ENCODE results near the gene SP140L.
"Not testable (repeated sequence)": the region's sequence is repeated elsewhere in the genome, so short reads cannot be mapped to it uniquely, and the experiment has no call there.

SP140L gene

DNA sequence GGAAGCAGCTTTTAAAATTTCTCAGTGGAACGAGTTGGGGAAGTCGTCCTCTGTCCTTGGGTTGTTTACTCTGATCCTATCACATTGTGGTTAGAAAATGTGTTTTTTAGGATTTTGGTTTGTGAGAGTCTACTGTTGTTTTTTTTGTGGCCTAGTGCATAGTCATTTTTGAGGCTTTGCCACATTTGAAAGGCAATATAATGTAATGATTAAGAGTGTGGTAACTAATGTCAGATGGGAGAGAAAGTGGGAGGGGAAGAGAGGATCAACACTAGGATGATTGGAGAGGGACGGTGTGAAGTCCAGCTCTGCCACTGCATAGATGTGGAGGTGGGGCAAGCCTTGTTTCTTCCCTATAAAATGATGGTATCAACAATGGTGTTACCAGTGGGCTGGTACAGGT lies 8.5 kb downstream of the SP140L start:
- TF ChIP-seq CTCF (IDR thresholded peaks at IDR 0.05; ENCODE audit: extremely low read depth, insufficient read depth, missing control alignments): no peak
- no peak for DNase-seq (ENCODE audit: low spot score)
- in situ Hi-C loops (cut with MboI; ENCODE audit: low pct_unique_long_range_greater_than_20kb, low sequenced_read_pairs, unreplicated experiment): no loop called here

GRCh38 chr2:230335864-230336506 lies 9.0 kb downstream of the SP140L start:
- in situ Hi-C loops (cut with MboI; ENCODE audit: low pct_unique_long_range_greater_than_20kb, low sequenced_read_pairs, unreplicated experiment): no loop called here
- no peak for DNase-seq (ENCODE audit: low spot score)
- no peak for TF ChIP-seq CTCF (IDR thresholded peaks at IDR 0.05; ENCODE audit: extremely low read depth, insufficient read depth, missing control alignments)

- in situ Hi-C loops (cut with MboI; ENCODE audit: low pct_unique_long_range_greater_than_20kb, low sequenced_read_pairs, unreplicated experiment); DNase-seq (ENCODE audit: low spot score): not testable (repeated sequence)
Observed at GRCh38 chr2:230341936-230342528, 15.0 kb downstream of the SP140L start.

DNA sequence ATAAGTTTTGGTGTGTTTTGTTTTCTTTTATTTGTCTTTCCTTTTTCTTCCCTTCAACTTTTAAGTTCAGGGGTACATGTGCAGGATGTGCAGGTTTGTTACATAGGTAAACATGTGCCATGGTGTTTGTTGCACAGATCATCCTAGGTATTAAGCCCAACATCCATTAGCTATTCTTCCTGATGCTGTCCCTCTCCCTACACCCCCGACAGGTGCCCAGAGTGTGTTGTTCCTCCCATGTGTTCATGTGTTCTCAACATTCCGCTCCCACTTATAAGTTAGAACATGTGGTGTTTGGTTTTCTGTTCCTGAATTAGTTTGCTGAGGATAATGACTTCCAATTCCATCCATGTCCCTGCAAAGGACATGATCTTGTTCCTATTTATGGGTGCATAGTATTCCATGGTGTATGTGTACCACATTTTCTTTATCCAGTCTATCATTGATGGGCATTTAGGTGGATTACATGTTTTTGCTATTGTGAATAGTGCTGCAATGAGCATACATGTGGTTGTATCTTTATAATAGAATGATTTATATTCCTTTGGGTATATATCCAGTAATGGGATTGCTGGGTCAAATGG lies 16.1 kb downstream of the SP140L start:
- DNase-seq (ENCODE audit: low spot score); in situ Hi-C loops (cut with MboI; ENCODE audit: low pct_unique_long_range_greater_than_20kb, low sequenced_read_pairs, unreplicated experiment): not testable (repeated sequence)

- no peak for DNase-seq (ENCODE audit: low spot score)
- in situ Hi-C loops (cut with MboI; ENCODE audit: low pct_unique_long_range_greater_than_20kb, low sequenced_read_pairs, unreplicated experiment): no loop called here
- no peak for TF ChIP-seq CTCF (IDR thresholded peaks at IDR 0.05; ENCODE audit: extremely low read depth, insufficient read depth, missing control alignments)
Observed at GRCh38 chr2:230343747-230344146, 16.8 kb downstream of the SP140L start.

DNA sequence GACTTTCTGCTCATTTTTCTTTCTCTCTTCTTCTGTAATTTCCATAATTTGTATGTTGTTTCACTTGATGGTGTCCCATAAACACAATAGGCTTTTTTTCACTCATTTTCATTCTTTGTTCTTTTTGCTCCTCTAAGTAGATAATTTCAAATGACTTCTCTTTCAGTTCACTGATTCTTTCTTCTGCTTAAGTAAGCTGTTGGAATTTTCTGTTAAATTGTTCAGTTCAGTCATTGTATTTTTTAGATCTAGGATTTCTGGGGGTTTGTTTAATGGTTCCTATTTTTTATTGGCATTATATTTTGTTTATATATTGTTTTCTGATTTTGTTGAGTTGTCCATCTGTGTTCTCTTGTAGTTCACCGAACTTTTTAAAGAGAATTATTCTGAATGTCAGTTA lies 19.5 kb downstream of the SP140L start:
- DNase-seq (ENCODE audit: low spot score): no peak
- in situ Hi-C loops (cut with MboI; ENCODE audit: low pct_unique_long_range_greater_than_20kb, low sequenced_read_pairs, unreplicated experiment): no loop called here
- TF ChIP-seq CTCF (IDR thresholded peaks at IDR 0.05; ENCODE audit: extremely low read depth, insufficient read depth, missing control alignments): no peak

DNA sequence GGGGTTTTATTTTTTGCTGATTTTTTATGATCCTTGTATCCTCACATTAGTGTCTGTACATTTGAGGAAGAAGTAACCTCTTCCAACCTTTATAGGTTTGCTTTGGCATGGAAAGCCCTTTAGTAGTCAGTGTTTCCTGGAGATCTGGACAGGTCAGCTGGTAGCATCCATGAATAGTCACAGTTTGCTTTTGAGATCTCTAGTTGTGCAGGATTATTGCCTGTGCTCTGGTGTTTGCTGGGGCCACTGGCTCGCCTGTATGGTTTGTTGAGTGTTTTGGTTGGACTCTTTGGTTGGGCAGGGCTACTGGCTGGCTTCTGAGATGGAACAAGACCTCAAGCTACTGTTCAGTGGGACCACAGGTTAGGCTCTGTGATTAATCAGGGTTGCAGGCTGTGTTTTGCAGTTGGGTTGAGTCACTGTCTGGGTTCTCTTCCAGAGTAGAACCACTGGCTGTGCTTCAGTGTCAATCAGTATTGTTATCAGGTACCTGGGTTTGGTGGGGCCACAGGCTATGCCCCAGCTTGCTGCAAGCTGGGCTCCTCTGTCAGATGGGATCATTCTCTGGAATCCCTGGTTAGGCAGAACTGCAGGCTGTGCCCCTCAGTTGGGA lies 20.0 kb downstream of the SP140L start:
- no peak for DNase-seq (ENCODE audit: low spot score)
- no peak for TF ChIP-seq CTCF (IDR thresholded peaks at IDR 0.05; ENCODE audit: extremely low read depth, insufficient read depth, missing control alignments)
- in situ Hi-C loops (cut with MboI; ENCODE audit: low pct_unique_long_range_greater_than_20kb, low sequenced_read_pairs, unreplicated experiment): no loop called here
